ENCODE data around the gene NMRK2. TPM values are rescaled to one million over a fixed set of nuclear protein-coding genes. Genes with fewer than 3 reads are reported as not detected.
"Not testable (repeated sequence)": the region's sequence is repeated elsewhere in the genome, so short reads cannot be mapped to it uniquely, and the experiment has no call there.

The NMRK2 gene
- total and polyA plus RNA-seq, 4 donors, result 0.13 to 1.0 (median 0.26) TPM; not detected in 1

GRCh38 chr19:3923912-3924311, 9.0 kb upstream of the NMRK2 start:
- H3K4me1 ChIP-seq (ENCODE audit: control insufficient read depth in 5 of 5, insufficient read depth in 5 of 5, low read length in 5 of 5), result no peaks in the 10 kb centered on the region
- DNase-seq, result no peak
- no peak overlapping the region for H3K9ac ChIP-seq (ENCODE audit: insufficient read depth in 1 of 2, low read length in 2 of 2)
- H3K4me3 ChIP-seq, result no peak overlapping the region
- no peak for ATAC-seq (ENCODE audit: insufficient read depth, low FRiP score)
- no peaks in the 10 kb centered on the region for H3K27me3 ChIP-seq (ENCODE audit: control insufficient read depth in 3 of 3, insufficient read depth in 3 of 3, low read length in 2 of 3)
- H3K27ac ChIP-seq (ENCODE audit: low read depth in 1 of 2, low read length in 1 of 2), result no peak overlapping the region
- peaks cover 0 to 19% (median 5%) of the 10 kb centered on the region in 4 donors for H3K9me3 ChIP-seq (ENCODE audit: control insufficient read depth in 4 of 4, insufficient read depth in 3 of 4, low read length in 3 of 4)
- WGBS, 2 donors, result 83 to 96% methylated on average over 1 of the region's 1 CpG
- no peaks in the 10 kb centered on the region for H3K36me3 ChIP-seq (ENCODE audit: control insufficient read depth in 4 of 4, insufficient read depth in 4 of 4, low read length in 4 of 4)
- no peak for TF ChIP-seq CTCF (IDR thresholded peaks at IDR 0.05; ENCODE audit: control extremely low read depth, extremely low read depth)

- H3K36me3 ChIP-seq (ENCODE audit: control insufficient read depth in 4 of 4, insufficient read depth in 4 of 4, low read length in 4 of 4), result no peaks in the 10 kb centered on the region
- H3K4me1 ChIP-seq (ENCODE audit: control insufficient read depth in 5 of 5, insufficient read depth in 5 of 5, low read length in 5 of 5), result no peaks in the 10 kb centered on the region
- H3K9ac ChIP-seq (ENCODE audit: insufficient read depth in 1 of 2, low read length in 2 of 2), result no peak overlapping the region
- DNase-seq (no peak), ATAC-seq (ENCODE audit: insufficient read depth, low FRiP score) (no peak)
- peak overlapping the region in 1 of 2 donors; percentile 56 for H3K27ac ChIP-seq (ENCODE audit: low read depth in 1 of 2, low read length in 1 of 2)
- no peak for TF ChIP-seq CTCF (IDR thresholded peaks at IDR 0.05; ENCODE audit: control extremely low read depth, extremely low read depth)
- H3K4me3 ChIP-seq, result no peak overlapping the region
- peaks cover 0 to 33% (median 5%) of the 10 kb centered on the region in 3 donors for H3K27me3 ChIP-seq (ENCODE audit: control insufficient read depth in 3 of 3, insufficient read depth in 3 of 3, low read length in 2 of 3)
- peaks cover 0 to 3% (median 0%) of the 10 kb centered on the region in 4 donors for H3K9me3 ChIP-seq (ENCODE audit: control insufficient read depth in 4 of 4, insufficient read depth in 3 of 4, low read length in 3 of 4)
- WGBS, 2 donors, result 62 to 71% methylated on average over 8 of the region's 8 CpGs
Measured at GRCh38 chr19:3931041-3931440, 1.8 kb upstream of the NMRK2 start.

- WGBS, 2 donors, result 84 to 86% methylated on average over 24 to 27 of the region's 29 CpGs
- H3K4me1 ChIP-seq (ENCODE audit: control insufficient read depth in 5 of 5, insufficient read depth in 5 of 5, low read length in 5 of 5), result no peaks in the 10 kb centered on the region
- peaks cover 0 to 3% (median 0%) of the 10 kb centered on the region in 4 donors for H3K9me3 ChIP-seq (ENCODE audit: control insufficient read depth in 4 of 4, insufficient read depth in 3 of 4, low read length in 3 of 4)
- TF ChIP-seq CTCF (IDR thresholded peaks at IDR 0.05; ENCODE audit: control extremely low read depth, extremely low read depth), result no peak
- H3K27me3 ChIP-seq (ENCODE audit: control insufficient read depth in 3 of 3, insufficient read depth in 3 of 3, low read length in 2 of 3), result peaks cover 0 to 28% (median 5%) of the 10 kb centered on the region in 3 donors
- DNase-seq (no peak), ATAC-seq (ENCODE audit: insufficient read depth, low FRiP score) (no peak)
- H3K27ac ChIP-seq (ENCODE audit: low read depth in 1 of 2, low read length in 1 of 2), result peak overlapping the region in 1 of 2 donors; percentile 24
- no peak overlapping the region for H3K9ac ChIP-seq (ENCODE audit: insufficient read depth in 1 of 2, low read length in 2 of 2)
- no peak overlapping the region for H3K4me3 ChIP-seq
- H3K36me3 ChIP-seq (ENCODE audit: control insufficient read depth in 4 of 4, insufficient read depth in 4 of 4, low read length in 4 of 4), result no peaks in the 10 kb centered on the region
Measured at GRCh38 chr19:3936506-3937442, 3.9 kb downstream of the NMRK2 start.

- ATAC-seq (ENCODE audit: insufficient read depth, low FRiP score), result not testable (repeated sequence)
- 90 to 93% methylated on average over 22 of the region's 22 CpGs for WGBS, 2 donors
Measured at GRCh38 chr19:3938300-3938950, 5.6 kb downstream of the NMRK2 start.

More at GRCh38 chr19:3938300-3938950, 5.6 kb downstream of the NMRK2 start:
- not testable (repeated sequence) for H3K36me3 ChIP-seq (ENCODE audit: control insufficient read depth in 4 of 4, insufficient read depth in 4 of 4, low read length in 4 of 4); H3K4me1 ChIP-seq (ENCODE audit: control insufficient read depth in 5 of 5, insufficient read depth in 5 of 5, low read length in 5 of 5); H3K9me3 ChIP-seq (ENCODE audit: control insufficient read depth in 4 of 4, insufficient read depth in 3 of 4, low read length in 3 of 4); DNase-seq; H3K9ac ChIP-seq (ENCODE audit: insufficient read depth in 1 of 2, low read length in 2 of 2); H3K27ac ChIP-seq (ENCODE audit: low read depth in 1 of 2, low read length in 1 of 2); H3K4me3 ChIP-seq
- H3K27me3 ChIP-seq (ENCODE audit: control insufficient read depth in 3 of 3, insufficient read depth in 3 of 3, low read length in 2 of 3), result peaks cover 0 to 17% (median 3%) of the 10 kb centered on the region in 3 donors

Measured in lung (tissue), 12 donors.